Measurements from ENCODE around the gene PLCB4. TPM values are rescaled to one million over a fixed set of nuclear protein-coding genes. Genes with fewer than 3 reads are reported as not detected.

Gene PLCB4
- total RNA-seq, 2 experiments from 2014 or later, result not detected

- no peak overlapping the region for H3K4me3 ChIP-seq (ENCODE audit: low read depth, low read length, poor library complexity, severe bottlenecking)
- intact Hi-C loops (cut with micrococcal nuclease; ENCODE audit: unreplicated experiment), result no loop called here
- no peak overlapping the region for H2AFZ ChIP-seq (ENCODE audit: low read length)
- POLR2A ChIA-PET, result interaction anchor here (0.6 to 2.0 kb wide), 2 partner anchors 10 to 40 kb away, joined by 3 to 6 read pairs; no protein-coding TSS in a partner anchor
- CTCF ChIA-PET (ENCODE audit: unreplicated experiment), result interaction anchor here (0.6 kb wide), 1 partner anchor 170 kb away, joined by 3 read pairs; no protein-coding TSS in a partner anchor
- no peaks in the 10 kb centered on the region for H3K4me1 ChIP-seq (ENCODE audit: insufficient read depth, low read length, poor library complexity, severe bottlenecking)
- H4K20me1 ChIP-seq (ENCODE audit: insufficient read depth, low read length), result no peaks in the 10 kb centered on the region
- no peaks in the 10 kb centered on the region for H3K9me3 ChIP-seq (ENCODE audit: low read length)
- no peak for DNase-seq (ENCODE audit: low spot score)
- no peak overlapping the region for H3K27ac ChIP-seq (ENCODE audit: low read depth, low read length, poor library complexity, severe bottlenecking)
- no peaks in the 10 kb centered on the region for H3K9me2 ChIP-seq (ENCODE audit: insufficient read depth, low read length)
- BruUV-seq (replicated peaks), result no TSS peak
- no peaks in the 10 kb centered on the region for H3K79me2 ChIP-seq (ENCODE audit: insufficient read depth, low read depth, low read length)
- no peak for TF ChIP-seq CTCF (conservative IDR thresholded peaks at IDR 0.05; ENCODE audit: low read length)
- TF ChIP-seq EZH2phosphoT487 (IDR thresholded peaks at IDR 0.05; ENCODE audit: borderline replicate concordance, low read depth, low read length), result no peak
- H3K4me2 ChIP-seq (ENCODE audit: low read length), result no peak overlapping the region
- H3K36me3 ChIP-seq (ENCODE audit: insufficient read depth, low read length), result no peaks in the 10 kb centered on the region
Measured at GRCh38 chr20:9137001-9137400, 68.1 kb downstream of the PLCB4 start.

- POLR2A ChIA-PET, result interaction anchor here (0.6 kb wide), 2 partner anchors 31 to 1638 kb away, joined by 3 read pairs; no protein-coding TSS in a partner anchor
Measured at GRCh38 chr20:9139106-9139833, 70.4 kb downstream of the PLCB4 start.

More at GRCh38 chr20:9139106-9139833, 70.4 kb downstream of the PLCB4 start:
- Histone ChIP-seq H3K27ac (ENCODE audit: low read depth, low read length, poor library complexity, severe bottlenecking) (no peak overlapping the region), H3K79me2 (ENCODE audit: insufficient read depth, low read depth, low read length) (no peaks in the 10 kb centered on the region), H3K9me3 (ENCODE audit: low read length) (no peaks in the 10 kb centered on the region), H3K4me1 (ENCODE audit: insufficient read depth, low read length, poor library complexity, severe bottlenecking) (no peaks in the 10 kb centered on the region), H2AFZ (ENCODE audit: low read length) (no peak overlapping the region), H3K36me3 (ENCODE audit: insufficient read depth, low read length) (no peaks in the 10 kb centered on the region), H4K20me1 (ENCODE audit: insufficient read depth, low read length) (no peaks in the 10 kb centered on the region), H3K4me3 (ENCODE audit: low read depth, low read length, poor library complexity, severe bottlenecking) (no peak overlapping the region), H3K9me2 (ENCODE audit: insufficient read depth, low read length) (no peaks in the 10 kb centered on the region), H3K4me2 (ENCODE audit: low read length) (no peak overlapping the region)
- CTCF ChIA-PET (ENCODE audit: unreplicated experiment), result no interaction called here
- DNase-seq (ENCODE audit: low spot score), result no peak
- TF ChIP-seq EZH2phosphoT487 (IDR thresholded peaks at IDR 0.05; ENCODE audit: borderline replicate concordance, low read depth, low read length) (no peak), CTCF (conservative IDR thresholded peaks at IDR 0.05; ENCODE audit: low read length) (no peak)
- BruUV-seq (replicated peaks), result no TSS peak
- intact Hi-C loops (cut with micrococcal nuclease; ENCODE audit: unreplicated experiment), result no loop called here

Data from OCI-LY7 (cell line).